ENCODE results near the gene OTULIN.

DNA sequence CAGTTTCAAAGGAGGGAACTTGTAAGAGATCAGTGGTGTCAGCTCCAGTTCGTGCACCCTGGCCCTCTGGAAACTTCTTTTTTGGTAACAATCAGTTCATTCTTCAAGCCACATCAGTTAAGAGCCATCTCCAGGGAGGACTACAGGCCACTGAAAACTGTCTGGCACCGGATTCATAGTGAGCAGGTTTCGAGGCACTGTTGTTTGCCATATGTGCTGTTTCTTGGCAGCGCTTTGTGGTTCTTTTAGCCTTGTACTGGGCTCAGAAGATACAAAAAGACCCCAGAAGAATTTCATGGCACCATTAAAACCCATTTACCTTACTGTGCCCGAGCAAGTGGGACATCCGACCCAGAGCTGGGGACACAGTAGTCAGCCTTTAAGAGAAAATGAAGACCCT, 68.5 kb downstream of the OTULIN start:
- TF ChIP-seq EZH2 (IDR thresholded peaks at IDR 0.05; ENCODE audit: borderline replicate concordance, low read depth, low read length, poor library complexity, severe bottlenecking) = no peak
- TF ChIP-seq, protein P1, sequence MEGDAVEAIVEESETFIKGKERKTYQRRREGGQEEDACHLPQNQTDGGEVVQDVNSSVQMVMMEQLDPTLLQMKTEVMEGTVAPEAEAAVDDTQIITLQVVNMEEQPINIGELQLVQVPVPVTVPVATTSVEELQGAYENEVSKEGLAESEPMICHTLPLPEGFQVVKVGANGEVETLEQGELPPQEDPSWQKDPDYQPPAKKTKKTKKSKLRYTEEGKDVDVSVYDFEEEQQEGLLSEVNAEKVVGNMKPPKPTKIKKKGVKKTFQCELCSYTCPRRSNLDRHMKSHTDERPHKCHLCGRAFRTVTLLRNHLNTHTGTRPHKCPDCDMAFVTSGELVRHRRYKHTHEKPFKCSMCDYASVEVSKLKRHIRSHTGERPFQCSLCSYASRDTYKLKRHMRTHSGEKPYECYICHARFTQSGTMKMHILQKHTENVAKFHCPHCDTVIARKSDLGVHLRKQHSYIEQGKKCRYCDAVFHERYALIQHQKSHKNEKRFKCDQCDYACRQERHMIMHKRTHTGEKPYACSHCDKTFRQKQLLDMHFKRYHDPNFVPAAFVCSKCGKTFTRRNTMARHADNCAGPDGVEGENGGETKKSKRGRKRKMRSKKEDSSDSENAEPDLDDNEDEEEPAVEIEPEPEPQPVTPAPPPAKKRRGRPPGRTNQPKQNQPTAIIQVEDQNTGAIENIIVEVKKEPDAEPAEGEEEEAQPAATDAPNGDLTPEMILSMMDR (conservative IDR thresholded peaks at IDR 0.05; ENCODE audit: low read depth, low read length) = no peak

Data from A673 (cell line).